GM21619 (cell line): ENCODE data around the gene MALRD1.

Experiments used
- ATAC-seq: cut with Tn5 transposase; IDR thresholded peaks from one replicate; pipeline ENCODE4 v1.9.1; 2021; ENCODE audit not compliant: unreplicated experiment

MALRD1 gene

GRCh38 chr10:19107406-19107805, 58.8 kb downstream of the MALRD1 start:
- ATAC-seq: no peak

DNA sequence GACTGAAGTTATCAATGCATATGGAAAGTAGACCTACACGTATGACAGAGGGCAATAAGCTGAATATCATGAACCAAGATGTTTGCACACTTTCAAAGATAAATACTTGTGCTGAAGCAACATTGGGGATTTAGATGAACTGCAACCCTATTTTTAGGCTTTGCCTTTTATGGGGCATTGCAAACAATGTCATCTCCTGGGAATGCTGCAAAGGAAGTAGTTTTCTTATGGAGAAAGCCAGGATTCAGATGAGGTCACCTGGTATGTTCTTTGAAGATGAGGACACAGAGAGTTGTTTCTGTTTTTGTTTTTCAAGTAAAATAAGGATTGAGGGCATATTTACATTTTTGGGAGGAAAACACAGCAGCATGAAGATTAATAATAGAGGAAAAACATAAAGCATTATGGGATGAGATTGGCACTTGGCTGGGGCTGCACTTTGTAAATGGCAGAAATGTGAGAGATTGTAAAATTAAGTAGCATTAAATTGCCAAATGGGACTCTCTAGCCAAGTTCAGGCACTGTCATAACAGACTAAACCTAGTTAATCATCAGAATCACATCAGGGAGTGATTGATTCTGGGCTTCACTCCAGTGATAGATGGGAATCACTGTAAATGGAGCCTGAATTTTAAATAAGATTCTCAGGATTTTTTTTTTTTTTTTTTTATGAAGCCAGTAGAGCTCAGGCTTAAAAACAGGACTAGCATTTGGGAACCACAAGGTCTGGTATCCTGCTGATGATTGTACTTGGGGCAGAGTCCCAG, 63.1 kb downstream of the MALRD1 start:
- no peak for ATAC-seq

DNA sequence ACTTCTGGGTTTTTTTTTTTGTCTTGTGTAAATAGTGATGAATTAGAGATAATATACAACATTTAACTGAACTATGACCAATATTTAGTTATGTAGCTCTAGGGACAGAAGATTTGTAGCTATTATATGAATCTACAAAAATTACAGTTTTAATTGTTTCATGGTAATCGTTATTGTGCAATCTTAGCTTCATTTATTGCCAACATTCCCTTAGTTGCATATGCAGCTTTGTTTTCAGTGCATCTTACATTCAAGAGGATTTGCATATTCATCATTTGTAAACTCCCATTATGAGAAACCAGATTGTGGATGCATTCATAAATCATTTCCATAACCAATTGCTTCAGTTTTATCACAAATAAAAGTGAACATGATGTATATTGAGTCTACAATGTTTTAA, 68.8 kb downstream of the MALRD1 start:
- no peak for ATAC-seq

- ATAC-seq: no peak
Measured at GRCh38 chr10:19119191-19119590, 70.6 kb downstream of the MALRD1 start.

DNA sequence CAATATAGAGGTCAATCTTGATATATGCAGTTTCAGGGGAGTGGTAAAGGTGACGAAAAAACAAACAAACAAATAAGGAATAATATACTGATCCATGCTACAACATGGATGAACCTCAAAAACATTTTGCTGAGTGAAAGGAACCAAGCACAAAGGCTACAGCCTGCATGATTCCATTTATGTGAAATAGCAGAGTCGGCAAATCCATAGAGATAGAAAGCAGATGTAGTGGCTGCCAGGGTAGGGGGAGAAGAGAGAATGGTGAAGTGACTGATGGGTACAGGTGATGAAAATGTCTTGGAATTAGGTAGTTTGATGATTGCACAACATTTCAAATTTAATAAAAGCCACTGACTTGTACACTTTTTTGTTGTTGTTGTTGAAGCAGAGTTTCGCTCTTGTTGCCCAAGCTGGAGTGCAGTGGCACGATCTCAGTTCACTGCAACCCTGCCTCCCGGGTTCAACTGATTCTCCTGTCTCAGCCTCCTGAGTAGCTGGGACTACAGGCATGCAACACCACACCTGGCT, 71.8 kb downstream of the MALRD1 start:
- no peak for ATAC-seq

DNA sequence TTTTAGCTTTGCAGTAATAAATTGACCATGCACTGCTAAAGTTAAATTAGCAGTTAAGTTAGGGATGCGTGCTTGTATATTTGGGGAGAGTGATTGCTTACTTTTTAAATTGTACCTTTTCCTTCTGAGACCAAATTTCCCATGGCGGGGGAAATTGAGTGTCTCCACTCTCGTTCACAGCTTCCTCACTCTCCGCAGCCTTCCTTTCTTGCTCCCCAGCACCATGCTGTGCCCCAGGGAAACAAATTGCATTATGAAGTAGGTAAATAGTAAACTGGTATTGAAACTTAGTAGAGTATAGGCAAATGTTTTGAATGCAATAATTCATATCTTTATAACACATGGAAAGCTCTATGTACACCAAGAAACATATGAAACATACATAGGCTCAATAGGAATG, 85.4 kb downstream of the MALRD1 start:
- ATAC-seq: no peak

- no peak for ATAC-seq
Measured at GRCh38 chr10:19142967-19143366, 94.4 kb downstream of the MALRD1 start.

DNA sequence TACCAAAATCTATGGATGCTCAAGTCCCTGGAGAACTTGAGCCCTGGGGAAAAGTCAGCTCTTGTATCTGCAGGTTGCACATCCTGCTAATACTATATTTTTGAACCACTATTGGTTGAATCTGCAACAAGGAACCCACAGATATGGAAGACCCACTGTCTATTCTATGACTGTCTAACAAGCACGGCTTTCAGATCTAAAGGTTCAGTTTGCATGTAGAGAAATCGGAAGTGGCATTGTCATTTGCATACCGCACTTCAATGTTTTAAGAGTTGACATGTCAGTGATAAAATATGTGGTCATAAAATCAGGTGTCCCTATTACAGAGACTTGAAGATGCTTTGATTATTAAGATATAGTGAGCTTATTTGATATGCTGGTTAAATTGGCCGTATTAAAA, 95.6 kb downstream of the MALRD1 start:
- no peak for ATAC-seq

DNA sequence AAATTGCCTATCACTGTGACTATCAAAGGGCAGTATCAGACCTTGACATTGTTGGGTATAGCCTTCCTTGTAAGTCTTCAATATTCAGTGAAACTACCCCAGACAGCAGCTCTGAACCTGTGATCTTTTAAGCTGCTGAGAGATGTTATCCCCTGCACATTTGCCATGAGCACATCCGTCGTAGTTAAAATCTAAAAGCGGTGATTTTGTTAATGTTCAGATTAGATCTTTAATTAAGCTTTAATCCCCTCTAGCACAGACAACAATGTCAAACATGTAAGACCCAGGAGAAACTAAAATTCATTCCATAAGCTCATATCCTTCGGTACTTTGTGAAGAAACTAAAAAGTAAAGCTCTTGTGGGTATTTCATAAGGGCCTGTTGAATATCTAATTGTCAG, 105.8 kb downstream of the MALRD1 start:
- ATAC-seq: no peak

DNA sequence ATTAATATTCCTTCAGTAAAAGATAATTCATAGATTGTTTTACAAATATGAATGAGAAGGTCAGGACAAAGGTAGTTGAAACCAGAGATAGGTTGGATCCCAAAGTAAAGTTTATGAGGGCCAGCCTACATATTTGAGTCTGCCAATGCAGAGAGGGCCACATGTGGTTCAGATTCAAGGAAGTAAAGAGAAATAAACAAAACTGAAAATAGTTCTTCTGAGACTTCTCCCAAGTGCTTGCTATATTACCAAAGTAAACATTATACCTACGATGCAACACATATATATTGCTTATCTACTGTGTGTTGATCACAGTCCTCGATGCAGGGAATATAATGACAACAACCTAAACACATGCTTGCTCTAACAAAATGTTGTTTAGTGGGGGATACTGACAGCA, 109.8 kb downstream of the MALRD1 start:
- no peak for ATAC-seq

DNA sequence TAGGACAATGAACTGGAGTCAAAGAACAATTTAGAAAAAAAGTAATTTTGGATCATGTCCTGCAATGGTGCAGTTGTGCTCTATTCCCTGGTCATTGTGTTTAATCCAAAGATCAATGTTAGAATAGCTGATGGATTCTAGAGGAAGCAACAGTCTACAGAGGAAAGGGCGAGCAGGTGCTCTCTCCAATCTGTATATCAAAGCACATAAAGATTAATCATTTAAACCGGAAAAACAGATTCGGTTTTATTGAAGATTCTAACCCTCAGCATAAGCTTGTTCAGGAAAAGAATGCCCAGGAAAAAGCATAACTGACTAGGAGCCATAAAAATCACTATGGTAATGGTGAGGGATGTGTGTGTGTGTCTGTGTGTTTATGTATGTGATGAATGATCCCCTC, 110.3 kb downstream of the MALRD1 start:
- no peak for ATAC-seq

DNA sequence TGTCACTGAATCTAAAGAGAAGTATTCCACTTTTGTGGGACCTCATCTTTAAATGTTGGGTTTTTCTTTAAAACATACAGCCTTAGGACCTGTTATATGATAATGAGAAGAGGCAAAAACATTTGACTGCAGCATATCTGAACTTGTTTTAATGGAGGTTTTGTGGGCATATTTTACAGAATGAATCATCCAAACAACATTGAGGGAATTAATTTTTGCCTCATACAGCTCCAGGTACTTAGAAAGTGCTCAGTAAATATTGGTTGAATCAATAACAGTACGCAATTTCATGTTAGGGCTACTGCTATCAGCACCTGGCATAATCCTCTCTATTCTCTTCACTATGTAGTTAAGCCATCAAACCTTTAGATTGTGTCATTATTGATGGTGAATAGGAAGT, 115.9 kb downstream of the MALRD1 start:
- no peak for ATAC-seq

- ATAC-seq: no peak
Measured at GRCh38 chr10:19168584-19168983, 120.0 kb downstream of the MALRD1 start.

- no peak for ATAC-seq
Measured at GRCh38 chr10:19169041-19169440, 120.4 kb downstream of the MALRD1 start.

- ATAC-seq: no peak
Measured at GRCh38 chr10:19169684-19170083, 121.1 kb downstream of the MALRD1 start.

- ATAC-seq: no peak
Measured at GRCh38 chr10:19178675-19179074, 130.1 kb downstream of the MALRD1 start.

DNA sequence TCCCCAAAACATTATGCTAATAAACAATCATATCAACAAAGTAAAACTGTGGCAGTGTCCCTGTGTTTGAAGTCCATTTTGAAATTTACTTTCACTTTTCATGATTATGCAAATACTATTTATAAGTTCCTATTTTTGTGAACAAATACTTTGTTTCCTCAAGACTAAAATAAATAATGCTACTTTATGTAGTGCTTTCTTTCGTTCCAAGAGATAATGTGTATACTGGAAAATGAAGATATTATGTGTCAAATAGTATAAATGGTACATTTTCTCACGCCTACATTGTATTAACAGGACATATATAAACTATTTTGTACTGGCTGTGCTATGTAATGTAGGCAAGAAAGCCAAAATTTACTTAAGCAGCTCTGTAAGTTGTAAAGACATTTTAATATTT, 136.3 kb downstream of the MALRD1 start:
- no peak for ATAC-seq

GRCh38 chr10:19194866-19195265, 146.3 kb downstream of the MALRD1 start:
- ATAC-seq: no peak

DNA sequence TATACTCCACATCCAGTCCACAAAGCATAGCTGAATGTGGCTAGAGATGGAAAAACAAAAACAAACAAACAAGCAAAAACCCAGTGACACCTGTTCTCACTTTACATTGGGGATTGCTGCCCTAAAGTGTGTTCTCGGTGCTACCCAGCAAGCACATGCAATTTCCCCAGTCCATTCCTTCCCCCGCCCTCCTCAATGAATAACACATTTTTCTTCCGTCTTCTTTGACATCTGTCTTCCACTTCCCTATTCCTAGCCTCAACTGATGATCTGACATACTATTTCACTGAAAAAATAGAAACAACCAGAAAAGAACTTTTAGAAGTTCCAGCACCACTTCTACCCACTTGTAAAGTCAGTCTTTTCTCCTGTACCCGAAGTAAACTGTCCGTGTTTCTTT, 147.1 kb downstream of the MALRD1 start:
- no peak for ATAC-seq

- ATAC-seq: no peak
Measured at GRCh38 chr10:19200211-19200610, 151.6 kb downstream of the MALRD1 start.

DNA sequence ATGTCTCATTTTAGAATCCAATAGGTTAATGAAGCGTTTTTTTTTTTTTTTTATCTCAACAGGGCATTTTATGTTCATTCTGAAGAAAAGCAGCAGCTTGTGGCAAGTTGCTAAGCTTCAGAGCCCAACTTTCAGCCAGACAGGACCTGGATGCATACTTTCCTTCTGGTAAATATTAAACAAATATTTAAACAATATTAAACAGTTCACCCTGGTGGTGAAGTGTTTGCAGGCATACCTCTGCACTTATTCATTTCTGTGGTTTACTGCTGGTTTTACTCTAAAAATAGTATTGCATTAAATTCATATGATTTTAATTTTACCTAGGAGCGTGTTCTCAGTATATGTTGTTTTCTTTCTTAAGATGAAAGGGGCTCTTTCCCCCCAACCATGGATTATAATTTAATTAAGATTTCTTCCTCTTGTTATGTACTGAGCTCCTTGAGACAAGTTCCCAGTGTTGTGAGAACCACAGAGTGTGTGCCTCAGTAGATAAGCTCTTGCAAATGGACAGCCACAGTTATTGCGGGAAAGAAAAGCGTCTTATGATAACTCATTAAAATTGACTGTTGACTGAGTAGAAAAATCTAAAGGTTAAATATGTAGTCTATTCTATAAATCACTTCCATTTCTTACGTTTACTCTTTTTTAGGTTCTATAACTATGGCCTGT, 155.8 kb downstream of the MALRD1 start:
- ATAC-seq: no peak

DNA sequence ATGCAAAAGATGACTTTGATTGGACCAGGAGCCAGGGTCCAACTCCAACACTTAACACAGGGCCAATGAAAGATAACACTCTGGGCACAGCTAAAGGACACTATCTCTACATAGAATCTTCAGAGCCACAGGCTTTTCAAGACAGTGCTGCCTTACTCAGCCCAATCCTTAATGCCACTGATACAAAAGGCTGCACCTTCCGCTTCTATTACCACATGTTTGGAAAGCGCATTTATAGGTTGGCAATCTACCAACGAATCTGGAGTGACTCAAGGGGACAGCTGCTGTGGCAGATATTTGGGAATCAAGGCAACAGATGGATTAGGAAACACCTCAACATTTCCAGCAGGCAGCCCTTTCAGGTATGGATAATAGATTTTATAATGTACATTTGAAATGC, 160.7 kb downstream of the MALRD1 start:
- ATAC-seq: no peak

DNA sequence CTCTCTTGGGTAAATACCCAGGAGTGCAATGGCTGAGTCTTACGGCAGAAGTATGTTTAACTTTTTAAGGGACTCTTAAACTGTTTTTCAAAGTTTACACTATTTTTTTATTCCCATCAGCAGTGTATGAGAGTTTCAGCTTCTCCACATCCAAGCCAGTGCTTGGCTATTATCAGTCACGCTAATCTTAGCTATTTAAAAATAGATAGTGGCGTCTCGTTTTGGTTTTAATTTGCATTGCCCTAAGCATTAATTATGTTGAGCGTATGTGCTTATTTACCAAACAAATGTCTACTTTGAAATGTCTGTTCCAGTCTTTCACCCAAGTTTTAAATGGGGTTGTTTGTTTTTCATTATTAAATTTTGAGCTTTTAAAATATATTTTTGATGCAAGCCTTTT, 164.0 kb downstream of the MALRD1 start:
- ATAC-seq: no peak
